NCI-H1092 (cell line): ENCODE data around the gene ABCC11.

Experiments
- DNase-seq: peaks from one replicate; lab custom pipeline; 2025; lab: John Stamatoyannopoulos, UW

The ABCC11 gene

GRCh38 chr16:48129926-48130325 lies 117.4 kb downstream of the ABCC11 start:
- DNase-seq = no peak

DNA sequence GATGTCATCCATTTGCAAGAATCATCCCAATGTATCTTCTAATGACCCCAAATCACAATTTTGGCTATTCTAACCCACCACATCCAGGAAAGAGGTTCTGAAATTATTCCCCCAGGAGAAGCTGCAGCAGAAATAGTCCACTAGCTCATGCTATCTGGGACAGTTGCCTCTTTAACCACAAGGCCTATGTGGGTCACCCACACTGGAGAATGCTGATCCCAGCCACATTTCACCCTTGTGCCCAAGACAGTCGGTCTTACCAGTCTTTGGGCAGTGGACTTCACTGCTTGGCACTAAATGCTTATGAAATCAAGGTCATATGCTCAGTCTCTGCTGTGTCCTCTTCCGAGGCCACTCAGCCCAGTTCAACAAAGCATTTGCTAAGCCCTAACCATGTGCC lies 118.6 kb downstream of the ABCC11 start:
- no peak for DNase-seq

DNA sequence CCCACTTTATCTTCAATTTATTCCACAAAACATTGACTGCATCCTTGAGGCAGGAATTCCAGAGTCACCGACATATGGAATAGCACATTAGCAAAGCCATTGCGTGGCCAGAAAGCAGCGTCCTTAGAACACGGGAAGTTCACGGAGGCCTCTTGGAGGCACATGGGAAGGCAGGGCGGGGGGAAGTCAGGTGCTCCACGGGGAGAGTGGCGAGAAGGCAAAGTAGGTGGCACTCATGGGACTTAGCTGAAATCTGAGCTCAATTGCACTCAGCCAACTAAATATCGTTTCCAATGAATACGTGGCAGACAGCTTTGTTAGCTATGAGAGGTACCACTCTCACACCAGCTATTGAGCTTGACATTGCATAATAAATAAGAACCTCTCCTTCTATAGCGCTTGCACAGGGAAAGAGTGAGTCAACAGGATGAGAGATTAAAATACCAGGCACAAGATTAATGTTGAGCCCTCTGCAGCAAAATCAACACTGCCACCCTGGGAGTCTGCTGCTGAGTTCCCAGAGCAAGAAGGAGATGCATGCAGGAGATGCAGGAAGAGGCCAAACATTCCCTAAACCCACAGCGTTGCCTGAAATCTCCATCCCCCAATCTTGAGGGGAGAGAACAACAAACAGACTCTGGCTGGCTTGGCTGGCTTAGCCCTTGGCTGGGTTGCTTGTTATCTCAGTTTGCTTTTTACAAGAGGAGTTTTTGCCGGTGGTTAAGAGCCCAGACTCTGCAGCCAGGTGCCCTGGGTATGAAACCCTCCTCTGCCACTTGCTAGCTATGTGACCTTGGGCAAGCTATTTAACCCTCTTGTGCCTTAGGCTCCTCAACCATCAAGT lies 120.3 kb downstream of the ABCC11 start:
- peak; percentile 79 for DNase-seq

DNA sequence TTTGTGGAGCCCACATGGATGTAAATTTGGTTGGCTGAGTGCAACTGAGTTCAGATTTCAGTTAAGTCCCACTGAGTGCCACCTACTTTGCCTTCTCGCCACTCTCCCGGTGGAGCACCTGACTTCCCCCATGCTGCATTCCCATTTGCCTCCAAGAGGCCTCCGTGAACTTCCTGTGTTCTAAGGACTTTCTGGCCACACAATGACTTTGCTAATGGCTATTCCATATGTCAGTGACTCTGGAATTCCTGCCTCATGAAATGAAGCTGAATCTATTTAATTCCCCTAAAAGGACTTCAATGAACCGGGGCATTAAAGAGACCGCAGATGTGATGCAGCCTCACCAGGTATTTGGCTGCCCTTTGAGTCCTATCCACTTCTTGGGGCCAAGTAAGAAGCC lies 121.5 kb downstream of the ABCC11 start:
- DNase-seq = no peak

GRCh38 chr16:48124266-48124665 lies 123.1 kb downstream of the ABCC11 start:
- no peak for DNase-seq

GRCh38 chr16:48123104-48123788 lies 124.1 kb downstream of the ABCC11 start:
- DNase-seq = no peak

DNA sequence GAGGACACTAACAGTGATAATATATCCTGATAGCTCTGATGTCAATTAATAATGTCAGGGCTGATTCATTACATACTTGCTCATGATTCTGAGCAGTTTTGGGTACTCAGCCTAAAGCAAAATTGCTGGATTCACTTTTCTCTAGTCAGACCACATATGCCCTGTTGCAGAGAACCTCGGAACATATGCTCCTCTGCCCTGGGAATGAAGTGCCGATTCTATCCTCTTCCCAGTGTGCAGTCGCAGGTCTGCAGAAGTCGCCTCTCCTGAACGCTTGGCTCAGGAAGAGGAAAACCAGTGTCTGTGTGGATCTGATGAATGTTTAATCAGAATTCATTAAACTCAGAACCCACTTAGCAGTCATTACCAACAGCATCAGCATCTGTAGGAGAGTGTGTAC lies 126.1 kb downstream of the ABCC11 start:
- no peak for DNase-seq

GRCh38 chr16:48118841-48119240 lies 128.5 kb downstream of the ABCC11 start:
- DNase-seq = no peak

- DNase-seq = peak; percentile 75
Measured at GRCh38 chr16:48117217-48118105, 129.9 kb downstream of the ABCC11 start.
